ENCODE results near the gene RPN2. TPM values are rescaled to one million over a fixed set of nuclear protein-coding genes. Genes with fewer than 3 reads are reported as not detected.

Gene RPN2
- polyA plus RNA-seq, 3 donors, result 322 to 332 (median 332) TPM

DNA sequence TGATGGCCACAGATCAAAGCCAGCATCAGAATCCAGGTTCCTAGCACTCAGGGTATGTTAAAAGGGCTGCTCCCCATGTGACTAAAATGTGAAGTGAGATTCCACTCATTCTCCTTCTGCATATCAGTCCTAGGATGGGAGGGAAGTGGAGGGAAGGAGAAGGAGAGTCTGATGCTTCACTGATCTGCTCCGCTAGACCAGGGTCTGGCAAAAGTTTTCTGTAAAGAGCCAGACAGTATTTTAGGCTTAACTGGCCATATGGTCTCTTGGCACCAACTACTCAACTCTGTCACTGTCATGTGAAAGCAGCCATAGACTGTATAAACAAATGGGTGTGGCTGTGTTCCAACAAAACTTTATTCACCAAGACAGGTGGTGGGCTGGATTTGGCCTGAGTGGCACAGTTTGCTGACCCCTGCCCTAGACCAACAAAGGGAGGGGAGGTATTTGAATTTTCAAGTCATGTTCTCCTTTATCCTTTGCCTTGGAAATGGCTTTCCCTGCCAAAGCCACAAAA, 59.9 kb downstream of the RPN2 start:
- no peak for DNase-seq (ENCODE audit: low read depth in 3 of 3, low spot score in 2 of 3)

DNA sequence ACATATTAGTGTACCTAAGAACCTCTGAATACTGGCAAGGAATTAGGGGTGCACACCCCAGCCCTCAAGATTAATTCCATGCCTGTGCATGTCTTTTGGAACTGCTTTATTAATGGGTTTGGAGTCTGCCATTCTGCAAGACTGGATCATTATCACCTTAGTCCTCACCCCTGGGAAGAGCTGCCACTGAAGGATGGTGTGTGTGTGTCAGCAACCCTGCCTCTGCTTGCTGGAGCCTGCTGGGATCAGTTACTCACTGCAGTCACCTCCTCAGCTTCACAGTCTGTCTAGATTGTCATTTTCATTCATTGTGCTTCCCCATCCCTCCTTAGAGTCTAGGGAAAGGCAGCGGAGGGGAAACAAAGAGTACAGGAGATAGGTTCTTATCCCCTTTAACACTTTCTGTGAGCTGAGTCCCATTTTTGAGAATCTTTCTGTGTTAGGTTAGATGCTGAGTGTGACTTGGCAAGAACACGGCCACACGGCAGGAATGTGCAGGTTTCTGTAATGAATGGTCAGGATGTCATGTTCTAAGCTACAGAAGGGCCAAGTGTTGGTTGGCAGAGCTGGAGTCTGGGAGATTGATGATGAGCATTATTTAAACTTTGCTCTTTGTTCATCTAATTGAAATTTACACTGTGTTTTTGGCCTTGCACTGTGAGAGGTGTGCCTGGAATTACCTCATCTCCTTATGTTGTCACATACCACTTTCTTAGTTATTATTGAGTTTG, 61.4 kb downstream of the RPN2 start:
- no peak for DNase-seq (ENCODE audit: low read depth in 3 of 3, low spot score in 2 of 3)

DNA sequence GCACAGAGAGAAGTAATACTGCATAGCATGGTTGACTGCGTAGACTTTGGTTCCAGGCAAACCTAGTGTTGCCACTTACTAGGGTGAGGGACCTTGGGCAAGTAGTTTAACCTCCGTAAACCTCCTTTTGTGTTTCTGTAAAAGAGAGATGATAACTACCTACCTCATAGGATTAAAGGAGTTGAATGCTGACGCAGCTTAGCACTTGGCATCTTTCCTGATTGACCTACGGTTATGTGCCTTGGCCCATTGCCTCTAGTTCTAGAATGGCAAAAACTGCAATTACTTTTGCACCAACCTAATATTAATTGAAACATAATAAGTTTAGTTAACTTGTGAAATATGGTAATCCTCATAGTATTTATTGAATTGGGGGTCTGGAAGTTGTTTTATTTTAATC, 63.4 kb downstream of the RPN2 start:
- no peak for DNase-seq (ENCODE audit: low read depth in 3 of 3, low spot score in 2 of 3)

DNA sequence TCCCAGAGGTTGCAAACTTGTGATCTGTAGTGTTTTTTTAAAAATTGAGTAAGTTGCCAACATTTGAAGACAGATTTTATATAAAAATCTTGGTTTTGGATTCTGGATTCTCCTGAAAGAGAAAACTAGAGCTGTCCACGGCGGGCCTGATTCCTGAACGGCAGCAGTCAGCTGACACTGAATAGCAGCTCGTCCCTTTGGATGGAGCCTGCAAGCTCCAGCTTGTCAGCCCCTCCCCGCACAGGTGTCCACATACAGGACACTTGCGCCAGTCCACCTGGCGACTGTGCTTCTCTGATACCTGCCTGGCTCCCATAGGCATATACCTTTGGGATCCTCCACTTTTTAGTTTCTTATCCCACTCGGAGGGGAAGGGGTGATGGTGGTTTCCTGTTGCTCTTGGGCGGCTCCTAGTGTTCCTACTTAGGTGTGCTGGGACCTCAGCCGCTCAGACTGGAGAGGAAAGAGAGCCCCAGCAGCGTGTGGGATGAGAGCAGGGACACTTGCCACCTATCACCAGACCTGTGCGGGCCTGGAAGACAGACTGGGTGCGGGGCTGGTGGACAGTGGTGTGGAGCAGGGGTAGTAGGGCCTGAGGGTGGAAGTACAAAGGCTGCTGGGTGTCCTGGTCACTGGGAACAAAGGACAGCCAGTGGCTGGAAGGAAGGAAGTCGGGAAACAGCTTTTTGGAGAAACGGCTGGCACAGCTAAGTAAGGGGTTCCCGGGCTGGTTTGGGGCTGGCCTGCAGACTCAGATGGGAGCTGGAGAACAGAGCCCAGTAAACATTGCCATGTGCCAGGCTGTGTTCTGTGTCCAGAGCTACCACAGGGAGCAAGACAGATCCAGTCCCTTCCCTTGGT, 64.2 kb downstream of the RPN2 start:
- DNase-seq (ENCODE audit: low read depth in 3 of 3, low spot score in 2 of 3), result no peak

DNA sequence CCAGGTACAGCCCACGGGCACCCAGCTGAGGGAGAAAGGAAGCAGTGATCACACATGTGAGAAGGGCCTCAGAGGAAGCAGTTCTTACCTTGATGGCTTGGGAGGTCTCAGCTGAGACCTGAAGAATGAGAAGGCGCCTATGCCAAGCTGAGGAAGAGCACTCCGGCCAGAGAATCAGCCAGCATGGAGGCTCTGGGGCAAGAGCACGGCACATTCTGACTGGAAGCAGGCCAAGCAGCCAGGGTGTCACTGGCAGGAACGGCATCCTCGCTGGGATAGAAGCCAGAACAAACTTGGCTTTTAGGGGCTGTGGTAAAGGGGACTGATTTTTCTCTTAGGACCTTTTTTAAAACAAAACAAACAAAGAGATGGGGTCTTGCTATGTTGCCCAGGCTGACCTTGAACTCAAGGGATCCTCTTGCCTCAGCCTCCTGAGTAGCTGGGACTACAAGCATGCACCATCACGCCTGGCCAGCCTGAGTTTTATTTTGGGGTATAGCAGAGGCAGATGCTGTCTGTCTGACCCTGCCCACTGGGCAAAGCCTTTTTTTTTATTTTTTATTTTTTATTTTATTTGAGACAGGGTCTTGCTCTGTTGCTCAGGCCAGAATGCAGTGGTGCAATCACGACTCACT, 64.9 kb downstream of the RPN2 start:
- DNase-seq (ENCODE audit: low read depth in 3 of 3, low spot score in 2 of 3), result no peak

DNA sequence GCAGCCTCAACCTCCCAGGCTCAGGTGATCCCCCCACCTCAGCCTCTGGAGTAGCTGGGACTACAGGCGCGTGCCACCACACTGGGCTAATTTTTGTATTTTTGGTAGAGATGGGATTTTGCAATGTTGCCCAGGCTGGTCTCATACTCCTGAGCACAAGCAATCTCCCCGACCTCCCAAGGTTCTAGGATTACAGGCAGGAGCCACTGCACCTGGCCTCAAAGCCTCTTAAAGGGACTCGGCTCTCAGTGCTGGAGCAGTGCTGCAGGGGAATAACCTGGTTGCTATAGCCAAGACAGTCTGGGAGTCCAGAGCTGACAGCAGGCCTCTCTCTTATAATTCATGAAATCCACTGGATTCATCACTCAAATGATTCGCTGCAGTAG, 65.4 kb downstream of the RPN2 start:
- no peak for DNase-seq (ENCODE audit: low read depth in 3 of 3, low spot score in 2 of 3)

DNA sequence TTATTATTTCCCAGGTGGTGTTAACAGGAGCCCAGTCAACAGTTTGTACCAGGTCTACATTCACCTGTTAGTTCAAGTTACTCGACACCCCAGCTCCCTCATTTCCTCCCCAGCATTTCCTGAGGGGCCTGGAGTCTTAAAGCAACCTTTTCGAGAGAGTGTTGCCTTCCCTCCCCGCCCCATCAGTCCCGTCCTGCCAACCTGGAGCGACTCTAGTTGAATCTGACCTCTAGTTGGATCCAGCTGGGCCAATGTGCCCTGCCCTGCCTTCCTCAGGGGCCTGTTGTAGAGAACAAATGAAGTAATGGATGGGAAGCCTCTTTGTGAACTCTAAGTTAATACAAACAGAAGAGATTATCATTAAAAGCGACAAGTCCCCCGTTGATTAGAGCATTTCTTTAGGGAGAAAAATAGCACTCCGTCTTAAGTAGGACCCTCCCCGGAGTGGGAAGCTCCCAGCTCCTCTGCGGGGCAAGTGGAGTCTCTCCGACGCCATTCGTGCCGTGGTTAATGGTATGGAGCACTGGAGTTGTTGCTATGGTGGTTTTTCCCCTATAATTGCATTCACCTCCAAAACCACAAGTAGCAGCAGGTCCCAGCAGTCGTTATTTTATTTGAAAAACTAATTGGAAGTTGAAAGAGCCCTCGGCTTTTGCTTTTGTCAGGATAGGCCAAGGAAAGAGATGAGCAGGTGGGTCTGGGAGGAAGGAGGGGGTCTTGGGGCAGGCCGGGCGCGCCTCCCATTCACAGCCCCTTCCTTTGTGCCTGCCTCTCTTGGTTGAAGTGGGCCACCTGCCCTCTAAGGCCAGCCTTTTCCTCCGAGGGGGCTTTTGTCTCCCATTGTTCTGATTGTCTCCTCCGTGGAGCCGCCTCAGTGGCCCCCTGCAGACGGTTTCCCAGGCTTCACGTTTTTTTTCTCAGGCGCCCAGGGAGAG, 66.4 kb downstream of the RPN2 start:
- no peak for DNase-seq (ENCODE audit: low read depth in 3 of 3, low spot score in 2 of 3)

DNA sequence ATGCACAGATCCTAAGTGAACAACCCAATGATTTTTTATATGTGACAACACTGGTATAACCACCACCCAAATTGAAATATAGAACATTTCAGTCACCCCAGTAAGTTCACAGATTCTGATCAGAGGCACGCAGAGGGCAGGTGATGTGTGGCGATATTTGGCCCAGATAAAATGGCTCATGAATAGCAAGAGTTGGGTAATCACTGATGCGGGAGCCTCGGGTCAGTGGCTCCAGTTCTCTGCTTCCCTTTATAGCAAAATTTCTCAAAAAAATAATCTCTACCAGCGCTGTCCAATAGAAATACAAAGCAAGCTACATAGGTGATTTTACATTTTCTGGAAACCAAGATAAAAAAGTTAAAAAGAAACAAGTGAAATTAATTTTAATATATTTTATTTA, 67.6 kb downstream of the RPN2 start:
- DNase-seq (ENCODE audit: low read depth in 3 of 3, low spot score in 2 of 3), result no peak

DNA sequence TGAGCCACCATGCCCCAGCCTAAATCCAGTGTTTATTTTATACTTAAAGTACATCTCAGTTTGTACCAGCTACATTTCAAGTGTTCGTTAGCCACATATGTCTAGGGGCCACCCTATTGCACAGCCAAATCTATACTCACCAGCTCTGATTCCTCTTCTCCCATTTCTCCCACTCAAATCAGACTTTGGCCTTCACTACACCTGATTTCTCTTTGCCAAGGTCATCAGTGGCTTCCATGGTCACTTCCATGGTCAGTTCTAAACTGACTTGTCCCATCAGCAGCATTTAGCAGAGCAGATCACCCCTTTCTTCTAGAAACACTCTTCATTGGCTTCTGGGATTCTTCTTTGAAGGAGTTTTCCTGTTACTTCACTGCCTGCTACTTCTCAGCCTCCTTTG, 68.4 kb downstream of the RPN2 start:
- DNase-seq (ENCODE audit: low read depth in 3 of 3, low spot score in 2 of 3), result no peak

DNA sequence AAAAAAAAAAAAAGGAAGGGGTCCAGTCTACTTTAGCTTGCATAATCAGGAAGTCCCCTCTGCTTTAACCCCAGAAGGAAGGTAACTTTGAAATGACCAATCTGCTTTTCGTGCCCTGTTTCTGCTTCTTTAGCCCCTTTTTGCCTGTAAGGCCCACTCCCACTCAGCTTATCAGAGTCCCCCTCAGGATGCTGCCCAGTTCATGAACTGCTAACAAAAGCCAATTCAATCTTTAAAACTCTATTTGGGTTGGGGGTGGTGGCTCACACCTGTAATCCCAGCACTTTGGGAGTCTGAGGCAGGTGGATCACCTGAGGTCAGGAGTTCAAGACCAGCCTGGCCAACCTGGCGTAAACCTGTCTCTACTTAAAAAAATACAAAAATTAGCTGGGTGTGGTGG, 70.2 kb downstream of the RPN2 start:
- no peak for DNase-seq (ENCODE audit: low read depth in 3 of 3, low spot score in 2 of 3)

DNA sequence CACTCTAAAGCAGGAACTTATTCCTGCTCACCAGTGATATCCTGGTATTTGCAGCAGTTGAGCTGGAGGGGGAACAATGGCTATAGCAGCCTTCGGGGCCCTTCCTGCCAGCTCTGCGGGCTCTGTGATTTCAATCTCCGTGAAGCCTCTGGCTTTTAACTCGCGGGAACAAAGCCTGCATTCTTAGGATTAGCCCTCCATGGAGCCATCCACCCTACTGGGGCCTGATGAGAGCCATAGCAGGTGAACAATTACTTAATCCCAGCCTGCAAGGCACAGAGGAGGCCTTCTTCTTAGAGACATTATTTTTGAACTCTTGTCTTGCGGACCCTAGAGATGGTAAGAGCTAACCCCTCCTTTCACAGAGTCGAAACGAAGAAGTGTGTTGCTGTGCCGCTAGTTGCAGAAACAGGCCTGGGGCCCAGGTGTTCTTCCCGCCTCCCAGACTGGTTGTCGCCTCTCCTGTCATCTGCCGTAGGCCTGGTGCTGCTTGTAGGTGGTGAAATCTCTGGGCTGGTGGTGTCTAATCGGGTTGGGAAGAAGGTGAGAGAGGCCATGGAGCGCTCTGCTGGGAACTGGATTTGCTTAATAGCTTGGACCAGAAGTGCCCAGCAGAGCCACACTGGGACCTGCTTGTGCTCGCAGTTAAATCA, 72.8 kb downstream of the RPN2 start:
- no peak for DNase-seq (ENCODE audit: low read depth in 3 of 3, low spot score in 2 of 3)

DNA sequence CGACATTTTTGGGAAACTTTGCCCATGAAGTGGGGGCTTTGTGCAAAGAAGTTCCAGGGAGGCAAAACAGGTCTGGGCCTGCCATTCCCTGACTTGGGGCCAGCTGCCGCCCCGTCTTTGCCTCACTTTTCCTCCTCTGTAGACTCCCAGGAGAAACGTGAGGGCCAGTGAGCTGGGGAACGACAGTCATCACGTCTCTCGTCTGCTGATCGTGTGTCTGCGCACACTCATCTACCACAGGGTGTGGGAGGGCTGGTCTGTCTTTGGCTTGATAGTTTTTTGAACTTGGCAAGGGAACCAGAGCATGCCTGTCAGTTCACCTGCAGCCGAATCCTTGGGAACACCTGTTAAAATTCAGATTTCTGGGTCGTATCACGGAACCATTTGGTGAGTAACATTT, 74.0 kb downstream of the RPN2 start:
- DNase-seq (ENCODE audit: low read depth in 3 of 3, low spot score in 2 of 3), result no peak

DNA sequence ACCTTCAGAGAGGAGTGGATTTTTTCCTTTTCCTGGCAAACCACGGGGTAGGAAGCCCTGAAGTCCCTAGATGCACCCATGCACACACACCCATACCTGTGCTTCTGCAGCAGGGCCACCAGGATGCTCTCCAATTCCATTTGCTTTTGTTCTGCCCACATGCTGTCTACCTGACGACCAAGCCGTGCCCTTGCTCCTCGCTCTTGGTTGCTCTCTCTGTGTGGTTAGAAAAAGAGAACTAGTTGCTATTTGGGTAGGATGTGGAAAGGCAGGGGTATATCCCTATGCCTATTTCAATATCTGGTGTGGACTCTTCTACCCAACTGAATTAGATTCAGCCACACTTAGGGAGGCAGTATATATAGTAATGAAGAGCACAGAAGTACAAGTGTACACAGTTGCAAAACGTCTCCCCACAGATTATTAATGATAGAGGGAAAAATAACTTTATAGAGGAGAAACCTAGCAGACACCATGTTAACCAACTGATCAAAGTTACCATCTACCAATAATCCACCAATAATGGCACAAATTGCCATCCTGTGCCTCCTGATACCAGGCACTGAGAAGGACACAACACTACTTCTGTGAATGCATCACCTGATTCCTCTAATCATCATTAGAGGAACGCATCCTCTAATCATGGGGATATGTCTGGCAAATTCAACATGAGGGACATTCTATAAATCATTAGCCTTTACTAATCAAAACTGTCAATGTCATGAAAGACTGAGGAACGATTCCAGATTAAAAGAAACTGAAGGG, 75.2 kb downstream of the RPN2 start:
- no peak for DNase-seq (ENCODE audit: low read depth in 3 of 3, low spot score in 2 of 3)

DNA sequence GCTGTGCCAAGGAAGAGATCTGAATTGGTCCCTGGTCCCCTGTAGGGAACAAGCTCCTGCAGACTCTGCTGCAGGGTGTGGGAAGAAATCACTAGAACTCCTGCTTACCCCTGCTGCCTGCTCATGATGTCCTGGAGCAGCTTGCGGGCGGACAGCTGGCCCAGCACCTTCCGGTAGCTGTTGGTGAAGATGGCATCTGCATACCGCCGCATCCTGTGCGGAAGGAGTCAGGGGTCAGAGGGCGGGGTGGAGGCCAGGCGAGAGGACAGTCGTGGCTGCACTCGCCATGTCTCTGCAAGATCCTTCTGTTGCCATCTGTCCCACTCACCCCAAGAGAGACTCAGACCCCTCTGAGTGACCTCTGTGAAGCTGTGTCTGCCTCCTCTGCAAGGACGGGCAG, 77.2 kb downstream of the RPN2 start:
- DNase-seq (ENCODE audit: low read depth in 3 of 3, low spot score in 2 of 3), result no peak

DNA sequence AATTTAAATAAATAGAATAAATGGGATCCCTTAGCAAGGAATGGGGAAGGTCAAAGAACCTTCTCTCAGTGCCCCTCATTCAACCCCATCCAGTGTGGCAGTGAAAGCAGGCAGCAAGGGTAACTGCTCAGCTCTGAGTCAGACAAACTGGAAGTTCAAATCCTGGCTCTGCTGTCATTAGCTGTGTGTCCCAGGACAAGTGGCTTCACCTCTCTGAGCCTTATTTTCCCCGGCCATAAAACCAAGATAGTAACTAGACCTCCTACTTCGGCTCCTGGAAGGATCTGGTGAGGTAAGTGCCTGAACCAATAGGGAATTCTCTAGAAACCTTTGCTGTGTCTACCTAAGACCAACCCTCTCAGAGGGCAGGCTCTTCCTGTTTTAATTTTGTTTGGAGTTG, 78.4 kb downstream of the RPN2 start:
- DNase-seq (ENCODE audit: low read depth in 3 of 3, low spot score in 2 of 3), result no peak

DNA sequence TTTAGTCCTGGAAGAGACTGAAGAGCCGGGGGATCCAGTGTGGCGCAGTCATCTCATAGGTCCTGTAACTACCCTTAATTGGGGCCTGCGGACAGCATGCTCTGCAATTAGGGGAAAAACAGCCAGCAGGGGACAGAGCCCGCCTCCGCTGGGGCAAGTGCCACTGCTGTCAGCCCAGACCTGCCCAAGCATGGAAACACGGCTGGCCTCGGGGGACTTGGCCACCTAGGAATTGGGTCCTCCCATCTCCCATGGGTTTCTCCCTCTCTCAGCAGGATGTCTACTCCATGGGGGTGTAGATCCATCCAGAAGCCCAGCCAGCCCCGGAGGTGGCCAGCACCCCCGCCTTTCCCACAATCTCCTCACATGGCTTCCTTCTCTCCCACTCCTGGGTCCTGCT, 78.9 kb downstream of the RPN2 start:
- DNase-seq (ENCODE audit: low read depth in 3 of 3, low spot score in 2 of 3), result no peak

DNA sequence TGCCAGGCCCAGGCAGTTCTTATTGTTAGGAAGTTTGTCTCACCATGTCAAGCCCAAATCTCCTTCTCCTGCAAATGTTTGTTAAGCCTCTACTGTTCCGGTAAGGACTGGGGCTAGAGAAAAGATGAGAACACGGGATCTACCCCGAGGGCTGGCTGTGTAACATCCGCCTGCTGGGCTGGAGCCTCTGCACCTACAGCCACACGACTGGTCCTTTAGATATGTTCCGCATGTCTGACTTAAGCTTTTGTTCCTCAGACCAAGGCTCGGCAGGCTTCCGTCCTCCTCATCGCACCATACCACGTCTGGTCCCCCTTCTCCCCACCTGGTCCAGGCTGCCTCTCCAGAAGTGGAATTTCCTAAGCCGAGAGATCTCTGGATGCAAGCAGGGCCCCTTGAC, 79.9 kb downstream of the RPN2 start:
- DNase-seq (ENCODE audit: low read depth in 3 of 3, low spot score in 2 of 3), result no peak

DNA sequence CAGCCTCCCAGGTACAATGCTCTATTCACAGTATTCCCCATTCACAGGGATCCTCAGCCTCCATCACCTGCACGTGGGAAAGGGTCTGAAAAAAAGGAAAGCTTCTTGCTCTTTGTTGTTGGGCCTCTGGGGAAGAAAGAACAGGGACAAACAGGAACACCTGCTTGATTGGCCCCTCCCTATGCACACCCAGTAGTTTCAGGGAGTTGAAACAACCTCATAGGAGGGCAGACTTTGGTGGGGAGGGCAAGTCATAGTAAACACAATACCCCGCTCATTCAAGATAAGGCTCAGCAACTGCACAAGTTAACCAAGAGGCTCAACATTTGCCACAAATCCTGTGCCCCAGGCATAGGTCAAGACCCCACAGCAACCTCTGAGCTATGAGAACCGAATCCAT, 80.7 kb downstream of the RPN2 start:
- DNase-seq (ENCODE audit: low read depth in 3 of 3, low spot score in 2 of 3), result no peak

DNA sequence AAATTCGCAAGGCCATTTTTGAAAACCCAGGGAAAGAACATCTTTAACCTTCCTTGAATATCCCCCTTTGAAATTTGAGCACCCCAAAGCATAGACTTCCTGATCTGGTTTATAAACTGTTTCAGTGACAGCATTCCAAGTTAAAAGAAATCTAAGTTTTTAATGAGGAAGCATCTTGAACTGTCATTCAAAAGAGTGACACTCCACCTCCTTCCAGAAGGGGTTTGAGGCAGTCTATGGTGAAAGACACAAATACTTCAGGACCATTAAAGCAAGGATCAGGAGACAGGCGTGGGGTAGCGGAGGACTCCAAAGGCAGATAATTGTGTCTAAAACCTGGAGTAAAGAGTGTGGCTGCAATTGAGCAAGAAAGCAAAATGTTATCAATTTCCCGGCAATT, 81.8 kb downstream of the RPN2 start:
- no peak for DNase-seq (ENCODE audit: low read depth in 3 of 3, low spot score in 2 of 3)
